Activated CD8-positive, alpha-beta T cell treated with anti-CD3 and anti-CD28 coated beads for 36 hours (primary cell): ENCODE results near the gene CAVIN4. TPM values are rescaled to one million over a fixed set of nuclear protein-coding genes. Genes with fewer than 3 reads are reported as not detected.

Experiments
- ATAC-seq: fragments of 200-7000 bp; cut with Tn5 transposase; one replicate; pipeline ENCODE4 v1.10.0; 2021; ENCODE audit warnings: mild to moderate bottlenecking, moderate library complexity
- CTCF ChIA-PET: fragments of 350-600 bp; sonication (Branson Sonifier 250); formaldehyde crosslinking; loops from one replicate; lab custom pipeline; 2021; ENCODE audit warnings: antibody characterized with exemption; lab: Charles Lee
- POLR2A ChIA-PET: fragments of 350-600 bp; sonication (Branson Sonifier 250); formaldehyde crosslinking; loops from one replicate; lab custom pipeline; 2021; ENCODE audit warnings: antibody characterized with exemption; lab: Charles Lee
- DNase-seq: peaks from one replicate; pipeline ENCODE4 v3.0.0-alpha.2; 2020
- H3K27ac Mint-ChIP-seq: one replicate; pipeline ENCODE4 v1.8.0; 2021; ENCODE audit warnings: mild to moderate bottlenecking, mixed read lengths
- H3K27me3 Mint-ChIP-seq: one replicate; pipeline ENCODE4 v1.8.0; 2021; ENCODE audit warnings: mixed read lengths
- H3K36me3 Mint-ChIP-seq: one replicate; pipeline ENCODE4 v1.8.0; 2021; ENCODE audit warnings: low read depth, mixed read lengths
- H3K4me1 Mint-ChIP-seq: one replicate; pipeline ENCODE4 v1.8.0; 2021; ENCODE audit warnings: low read depth, mixed read lengths
- H3K4me3 Mint-ChIP-seq: one replicate; pipeline ENCODE4 v1.8.0; 2021; ENCODE audit warnings: mild to moderate bottlenecking, moderate library complexity, mixed read lengths
- H3K9me3 Mint-ChIP-seq: one replicate; pipeline ENCODE4 v1.8.0; 2021; ENCODE audit warnings: mixed read lengths
- CTCF ChIP-seq: fragments of 200-600 bp; IDR thresholded peaks from one replicate; pipeline ENCODE4 v1.8.0; 2022; ENCODE audit warnings: antibody characterized with exemption, mild to moderate bottlenecking
- intact Hi-C: fragments of 100-400 bp; cut with micrococcal nuclease; formaldehyde crosslinking; loops from one replicate; pipeline ENCODE4 v1.10.0; 2022
- total RNA-seq, 2 experiments: library from RNA; stranded (reverse); gene quantifications; one replicate each; pipeline ENCODE4 v1.2.3, GENCODE V29; 2021

Gene CAVIN4
- total RNA-seq, 2 experiments from 2014 or later, result 0.09 to 0.11 TPM

GRCh38 chr9:100601216-100601615 is 23.3 kb downstream of the CAVIN4 start:
- TF ChIP-seq CTCF, result peak; percentile 68
- POLR2A ChIA-PET, result no interaction called here
- intact Hi-C loops, result loop anchor here (2.0 kb wide), 1 partner anchor 710 kb away; no protein-coding TSS in a partner anchor

GRCh38 chr9:100602342-100602801 is 24.5 kb downstream of the CAVIN4 start:
- peak; percentile 29 for TF ChIP-seq CTCF
- ChIA-PET CTCF (interaction anchor here (0.7 to 4.1 kb wide), 21 partner anchors 8 to 710 kb away, joined by 3 to 28 read pairs (median 3); no protein-coding TSS in a partner anchor), POLR2A (no interaction called here)
- intact Hi-C loops, result no loop called here
- H3K4me1 Mint-ChIP-seq, result peaks cover 14% of the 10 kb centered on the region
- no peaks in the 10 kb centered on the region for H3K9me3 Mint-ChIP-seq
- no peaks in the 10 kb centered on the region for H3K36me3 Mint-ChIP-seq
- DNase-seq (no peak), ATAC-seq (no peak)
- no peak overlapping the region for H3K4me3 Mint-ChIP-seq
- no peaks in the 10 kb centered on the region for H3K27me3 Mint-ChIP-seq
- no peak overlapping the region for H3K27ac Mint-ChIP-seq

More at GRCh38 chr9:100601216-100601615, 23.3 kb downstream of the CAVIN4 start:
- peaks cover 14% of the 10 kb centered on the region for H3K4me1 Mint-ChIP-seq
- H3K27me3 Mint-ChIP-seq, result no peaks in the 10 kb centered on the region
- H3K9me3 Mint-ChIP-seq, result no peaks in the 10 kb centered on the region
- DNase-seq (peak; percentile 54), ATAC-seq (peak; percentile 50)
- H3K27ac Mint-ChIP-seq, result no peak overlapping the region
- H3K36me3 Mint-ChIP-seq, result no peaks in the 10 kb centered on the region
- CTCF ChIA-PET, result interaction anchor here (0.7 to 4.1 kb wide), 17 partner anchors 10 to 711 kb away, joined by 3 to 28 read pairs (median 3); no protein-coding TSS in a partner anchor
- no peak overlapping the region for H3K4me3 Mint-ChIP-seq

GRCh38 chr9:100605405-100605804 is 27.5 kb downstream of the CAVIN4 start:
- Mint-ChIP-seq H3K27me3 (no peaks in the 10 kb centered on the region), H3K4me1 (no peaks in the 10 kb centered on the region), H3K27ac (no peak overlapping the region), H3K4me3 (no peak overlapping the region), H3K36me3 (no peaks in the 10 kb centered on the region), H3K9me3 (no peaks in the 10 kb centered on the region)
- no peak for TF ChIP-seq CTCF
- intact Hi-C loops, result no loop called here
- no peak for DNase-seq
- ChIA-PET POLR2A (no interaction called here), CTCF (interaction anchor here (2.7 kb wide), 1 partner anchor 10 kb away, joined by 7 read pairs; no protein-coding TSS in a partner anchor)
- no peak for ATAC-seq

- Mint-ChIP-seq H3K36me3 (no peaks in the 10 kb centered on the region), H3K27me3 (peaks cover 9% of the 10 kb centered on the region), H3K27ac (no peak overlapping the region), H3K4me1 (no peaks in the 10 kb centered on the region), H3K9me3 (peaks cover 5% of the 10 kb centered on the region), H3K4me3 (no peak overlapping the region)
- no peak for TF ChIP-seq CTCF
- no peak for DNase-seq
- intact Hi-C loops, result no loop called here
- ChIA-PET POLR2A (no interaction called here), CTCF (interaction anchor here (1.2 kb wide), 1 partner anchor 17 kb away, joined by 3 read pairs; no protein-coding TSS in a partner anchor)
- no peak for ATAC-seq
Observed at GRCh38 chr9:100619194-100619593, 41.3 kb downstream of the CAVIN4 start.

- DNase-seq (no peak), ATAC-seq (no peak)
- ChIA-PET CTCF (interaction anchor here (1.2 kb wide), 1 partner anchor 18 kb away, joined by 3 read pairs; no protein-coding TSS in a partner anchor), POLR2A (no interaction called here)
- H3K4me1 Mint-ChIP-seq, result no peaks in the 10 kb centered on the region
- H3K27ac Mint-ChIP-seq, result no peak overlapping the region
- H3K4me3 Mint-ChIP-seq, result no peak overlapping the region
- no peaks in the 10 kb centered on the region for H3K36me3 Mint-ChIP-seq
- intact Hi-C loops, result no loop called here
- TF ChIP-seq CTCF, result no peak
- peaks cover 9% of the 10 kb centered on the region for H3K27me3 Mint-ChIP-seq
- H3K9me3 Mint-ChIP-seq, result peaks cover 5% of the 10 kb centered on the region
Observed at GRCh38 chr9:100619665-100620064, 41.8 kb downstream of the CAVIN4 start.
